Left lung (tissue), 10 donors: ENCODE data around the gene MOG. TPM values are rescaled to one million over a fixed set of nuclear protein-coding genes. Genes with fewer than 3 reads are reported as not detected.

Experiments used
- ATAC-seq: fragments of 200-7000 bp; cut with Tn5 transposase; one replicate; pipeline ENCODE4 v1.9.1; 2020; ENCODE audit warnings: moderate library complexity
- DNase-seq, 4 donors: peaks; one replicate each; pipeline ENCODE4 v3.0.0-alpha.2; 2013 to 2020
- H3K27ac ChIP-seq, 2 donors: fragments of 200-600 bp; sonication (generic) in 1 of 2; one replicate each; pipeline versions ENCODE4 v1.5.0 to v1.8.0; 2020 to 2021
- H3K27me3 ChIP-seq, 2 donors: fragments of 200-600 bp; sonication (generic) in 1 of 2; one replicate each; pipeline versions ENCODE4 v1.5.0 to v1.8.0; 2020 to 2021
- H3K36me3 ChIP-seq, 2 donors: fragments of 200-600 bp; sonication (generic) in 1 of 2; one replicate each; pipeline versions ENCODE4 v1.5.0 to v1.8.0; 2020 to 2021
- H3K4me1 ChIP-seq, 2 donors: fragments of 200-600 bp; one replicate each; pipeline ENCODE4 v1.8.0; 2021
- H3K4me3 ChIP-seq, 2 donors: fragments of 200-600 bp; sonication (generic) in 1 of 2; one replicate each; pipeline versions ENCODE4 v1.5.0 to v1.8.0; 2020 to 2021; ENCODE audit warnings: mild to moderate bottlenecking in 1 of 2
- H3K9me3 ChIP-seq, 2 donors: fragments of 200-600 bp; sonication (generic) in 1 of 2; one replicate each; pipeline versions ENCODE4 v1.5.0 to v1.8.0; 2020 to 2021
- CTCF ChIP-seq, 2 donors: fragments of 200-600 bp; sonication (generic) in 1 of 2; IDR thresholded peaks; one replicate each; pipeline versions ENCODE4 v1.5.0 to v1.8.0; 2021; ENCODE audit warnings: antibody characterized with exemption in 2 of 2
- intact Hi-C, 2 donors: fragments of 100-400 bp; cut with DNase I; formaldehyde crosslinking; loops; one replicate each; pipeline versions ENCODE4 v1.11.2 to v1.14.2; 2022
- polyA plus RNA-seq, 6 donors: library from polyadenylated mRNA; unstranded; fragments of 120-200 nt; gene quantifications; one replicate each; pipeline ENCODE4 v1.2.1, GENCODE V29; 2013; ENCODE audit not compliant: insufficient read length in 6 of 6
- total RNA-seq, 2 donors: library from RNA; stranded (reverse); fragmentation: NEBNext Ultra II Directional; extraction: Animal tissue kit (Norgen Biotek cat#: 25700); gene quantifications; one replicate each; pipeline ENCODE4 v1.2.1, GENCODE V29; 2021
- donor health status: DM: no; HTN: yes; CAD: no.
- donor health status: DM: no; HTN: no; CAD: no.

MOG gene
- total and polyA plus RNA-seq, 8 donors: 0.10 TPM; not detected in 7

GRCh38 chr6:29630315-29630714 is 26.6 kb upstream of the MOG start:
- intact Hi-C loops: no loop called here
- no peaks in the 10 kb centered on the region for H3K36me3 ChIP-seq

GRCh38 chr6:29631209-29631810 is 25.6 kb upstream of the MOG start:
- ATAC-seq (no peak), DNase-seq (no peak)
- no peak for TF ChIP-seq CTCF (IDR thresholded peaks at IDR 0.05)
- Histone ChIP-seq H3K36me3 (no peaks in the 10 kb centered on the region), H3K9me3 (no peaks in the 10 kb centered on the region), H3K4me3 (no peak overlapping the region), H3K27me3 (peaks cover 0 to 25% of the 10 kb centered on the region in 2 donors), H3K27ac (no peak overlapping the region), H3K4me1 (peaks cover 6 to 49% of the 10 kb centered on the region in 2 donors)
- intact Hi-C loops: no loop called here

More at GRCh38 chr6:29630315-29630714, 26.6 kb upstream of the MOG start:
- TF ChIP-seq CTCF (IDR thresholded peaks at IDR 0.05): no peak
- H3K9me3 ChIP-seq: no peaks in the 10 kb centered on the region
- peaks cover 6 to 49% of the 10 kb centered on the region in 2 donors for H3K4me1 ChIP-seq
- no peak overlapping the region for H3K27ac ChIP-seq
- DNase-seq (no peak), ATAC-seq (no peak)
- H3K27me3 ChIP-seq: peaks cover 0 to 25% of the 10 kb centered on the region in 2 donors
- no peak overlapping the region for H3K4me3 ChIP-seq

- intact Hi-C loops: no loop called here
- peaks cover 6 to 42% of the 10 kb centered on the region in 2 donors for H3K4me1 ChIP-seq
- DNase-seq (peak; percentile 45 to 90 (median 75)), ATAC-seq (peak; percentile 43)
- H3K27ac ChIP-seq: peak overlapping the region; percentile 6 to 55
- TF ChIP-seq CTCF (IDR thresholded peaks at IDR 0.05): no peak
- no peaks in the 10 kb centered on the region for H3K9me3 ChIP-seq
- no peaks in the 10 kb centered on the region for H3K36me3 ChIP-seq
- H3K4me3 ChIP-seq: peak overlapping the region; percentile 64 to 72
- H3K27me3 ChIP-seq: peaks cover 0 to 25% of the 10 kb centered on the region in 2 donors
These were observed 24.8 kb upstream of the MOG start for GRCh38 chr6:29631860-29632731.

- peaks cover 6 to 35% of the 10 kb centered on the region in 2 donors for H3K4me1 ChIP-seq
- TF ChIP-seq CTCF (IDR thresholded peaks at IDR 0.05): no peak
- peaks cover 0 to 20% of the 10 kb centered on the region in 2 donors for H3K27me3 ChIP-seq
- peak within 1 kb of the TSS; percentile 6 to 55 for H3K27ac ChIP-seq
- ATAC-seq: peak; percentile 95
- H3K4me3 ChIP-seq: peak within 1 kb of the TSS; percentile 64 to 72
- H3K36me3 ChIP-seq: no peaks in the 10 kb centered on the region
- H3K9me3 ChIP-seq: no peaks in the 10 kb centered on the region
- DNase-seq: peak; percentile 87 to 96 (median 92)
- intact Hi-C loops: no loop called here
These were observed 23.9 kb upstream of the MOG start, which contains the start of gene GABBR1 for GRCh38 chr6:29632789-29633533. TSS of gene GABBR1 (minus strand) at chr6:29633183. CDS start at chr6:29632385, 798 bp downstream.
